ENCODE measurements around the gene TXNRD1. TPM values are rescaled to one million over a fixed set of nuclear protein-coding genes. Genes with fewer than 3 reads are reported as not detected.

Gene TXNRD1
- polyA plus RNA-seq, 1 donor from 2014 or later, result 26.0 TPM

GRCh38 chr12:104372061-104372720 is 156.6 kb downstream of the TXNRD1 start:
- peaks cover 10 to 12% (median 11%) of the 10 kb centered on the region in 3 donors for H3K4me1 Mint-ChIP-seq
- peaks cover 2 to 5% (median 3%) of the 10 kb centered on the region in 3 donors for H3K9me3 Mint-ChIP-seq
- peaks cover 1% of the 10 kb centered on the region for H3K36me3 Mint-ChIP-seq
- H3K4me3 Mint-ChIP-seq, result peak overlapping the region in 2 of 4 donors; percentile 56 to 73
- H3K27me3 Mint-ChIP-seq, result no peaks in the 10 kb centered on the region
- H3K27ac Mint-ChIP-seq, result peak overlapping the region in 1 of 3 donors; percentile 34

- H3K4me1 Mint-ChIP-seq, result peaks cover 10 to 12% (median 11%) of the 10 kb centered on the region in 3 donors
- peak overlapping the region in 1 of 3 donors; percentile 34 for H3K27ac Mint-ChIP-seq
- peaks cover 2 to 5% (median 3%) of the 10 kb centered on the region in 3 donors for H3K9me3 Mint-ChIP-seq
- H3K27me3 Mint-ChIP-seq, result no peaks in the 10 kb centered on the region
- peak overlapping the region in 2 of 4 donors; percentile 12 to 71 for H3K4me3 Mint-ChIP-seq
- peaks cover 1% of the 10 kb centered on the region for H3K36me3 Mint-ChIP-seq
Observed at GRCh38 chr12:104372721-104373335, 157.2 kb downstream of the TXNRD1 start.

- Mint-ChIP-seq H3K4me1 (peaks cover 10 to 12% (median 11%) of the 10 kb centered on the region in 3 donors), H3K27ac (no peak overlapping the region), H3K4me3 (no peak overlapping the region), H3K36me3 (peaks cover 1% of the 10 kb centered on the region), H3K9me3 (peaks cover 2 to 5% (median 3%) of the 10 kb centered on the region in 3 donors), H3K27me3 (no peaks in the 10 kb centered on the region)
Observed at GRCh38 chr12:104374071-104374470, 158.5 kb downstream of the TXNRD1 start.

- H3K36me3 Mint-ChIP-seq, result peaks cover 1% of the 10 kb centered on the region
- H3K9me3 Mint-ChIP-seq, result peaks cover 0 to 3% (median 0%) of the 10 kb centered on the region in 3 donors
- H3K27ac Mint-ChIP-seq, result no peak overlapping the region
- H3K27me3 Mint-ChIP-seq, result no peaks in the 10 kb centered on the region
- H3K4me3 Mint-ChIP-seq, result no peak overlapping the region
- H3K4me1 Mint-ChIP-seq, result peaks cover 10 to 12% (median 11%) of the 10 kb centered on the region in 3 donors
Observed at GRCh38 chr12:104374806-104375205, 159.2 kb downstream of the TXNRD1 start.

GRCh38 chr12:104375775-104376174 is 160.2 kb downstream of the TXNRD1 start:
- H3K4me3 Mint-ChIP-seq, result no peak overlapping the region
- H3K27ac Mint-ChIP-seq, result no peak overlapping the region
- peaks cover 0 to 3% (median 0%) of the 10 kb centered on the region in 3 donors for H3K9me3 Mint-ChIP-seq
- no peaks in the 10 kb centered on the region for H3K36me3 Mint-ChIP-seq
- no peaks in the 10 kb centered on the region for H3K27me3 Mint-ChIP-seq
- peaks cover 10 to 12% (median 11%) of the 10 kb centered on the region in 3 donors for H3K4me1 Mint-ChIP-seq

- H3K27me3 Mint-ChIP-seq, result peaks cover 5% of the 10 kb centered on the region
- H3K4me1 Mint-ChIP-seq, result peaks cover 7 to 11% (median 7%) of the 10 kb centered on the region in 3 donors
- H3K4me3 Mint-ChIP-seq, result no peak overlapping the region
- no peaks in the 10 kb centered on the region for H3K36me3 Mint-ChIP-seq
- no peaks in the 10 kb centered on the region for H3K9me3 Mint-ChIP-seq
- H3K27ac Mint-ChIP-seq, result peak overlapping the region in 1 of 3 donors; percentile 67
Observed at GRCh38 chr12:104376650-104377513, 161.3 kb downstream of the TXNRD1 start.

GRCh38 chr12:104377514-104377812 is 161.9 kb downstream of the TXNRD1 start:
- H3K4me3 Mint-ChIP-seq, result no peak overlapping the region
- peaks cover under 1 to 7% (median 1%) of the 10 kb centered on the region in 3 donors for H3K4me1 Mint-ChIP-seq
- H3K27ac Mint-ChIP-seq, result peak overlapping the region in 1 of 3 donors; percentile 67
- H3K27me3 Mint-ChIP-seq, result peaks cover 5% of the 10 kb centered on the region
- H3K9me3 Mint-ChIP-seq, result no peaks in the 10 kb centered on the region
- no peaks in the 10 kb centered on the region for H3K36me3 Mint-ChIP-seq

- peaks cover 0 to 8% (median 0%) of the 10 kb centered on the region in 3 donors for H3K4me1 Mint-ChIP-seq
- no peak overlapping the region for H3K27ac Mint-ChIP-seq
- H3K4me3 Mint-ChIP-seq, result no peak overlapping the region
- no peaks in the 10 kb centered on the region for H3K36me3 Mint-ChIP-seq
- peaks cover 5% of the 10 kb centered on the region for H3K27me3 Mint-ChIP-seq
- no peaks in the 10 kb centered on the region for H3K9me3 Mint-ChIP-seq
Observed at GRCh38 chr12:104378427-104378826, 162.8 kb downstream of the TXNRD1 start.

GRCh38 chr12:104381341-104381730 is 165.8 kb downstream of the TXNRD1 start:
- Mint-ChIP-seq H3K4me3 (no peak overlapping the region), H3K27ac (peak overlapping the region in 1 of 3 donors; percentile 30), H3K36me3 (no peaks in the 10 kb centered on the region), H3K9me3 (peaks cover 0 to 3% (median 0%) of the 10 kb centered on the region in 3 donors), H3K4me1 (peaks cover 0 to 8% (median 0%) of the 10 kb centered on the region in 3 donors), H3K27me3 (peaks cover 5% of the 10 kb centered on the region)

GRCh38 chr12:104381731-104382480 is 166.3 kb downstream of the TXNRD1 start:
- peak overlapping the region in 1 of 3 donors; percentile 30 for H3K27ac Mint-ChIP-seq
- H3K4me3 Mint-ChIP-seq, result no peak overlapping the region
- peaks cover 0 to 8% (median 0%) of the 10 kb centered on the region in 3 donors for H3K4me1 Mint-ChIP-seq
- no peaks in the 10 kb centered on the region for H3K36me3 Mint-ChIP-seq
- peaks cover 5% of the 10 kb centered on the region for H3K27me3 Mint-ChIP-seq
- H3K9me3 Mint-ChIP-seq, result peaks cover 0 to 3% (median 0%) of the 10 kb centered on the region in 3 donors

- Mint-ChIP-seq H3K27ac (no peak overlapping the region), H3K36me3 (no peaks in the 10 kb centered on the region), H3K4me3 (no peak overlapping the region)
Observed at GRCh38 chr12:104384141-104384880, 168.7 kb downstream of the TXNRD1 start.

GRCh38 chr12:104385510-104385909 is 169.9 kb downstream of the TXNRD1 start:
- H3K27me3 Mint-ChIP-seq, result peaks cover 5% of the 10 kb centered on the region
- H3K36me3 Mint-ChIP-seq, result no peaks in the 10 kb centered on the region
- H3K27ac Mint-ChIP-seq, result no peak overlapping the region
- H3K4me1 Mint-ChIP-seq, result peaks cover 0 to 8% (median 0%) of the 10 kb centered on the region in 3 donors
- no peak overlapping the region for H3K4me3 Mint-ChIP-seq
- H3K9me3 Mint-ChIP-seq, result peaks cover 0 to 3% (median 0%) of the 10 kb centered on the region in 3 donors

More at GRCh38 chr12:104384141-104384880, 168.7 kb downstream of the TXNRD1 start:
- Mint-ChIP-seq H3K27me3 (peaks cover 5% of the 10 kb centered on the region), H3K9me3 (peaks cover 0 to 3% (median 0%) of the 10 kb centered on the region in 3 donors), H3K4me1 (peaks cover 0 to 8% (median 0%) of the 10 kb centered on the region in 3 donors)

- H3K9me3 Mint-ChIP-seq, result peaks cover 0 to 3% (median 0%) of the 10 kb centered on the region in 3 donors
- H3K27ac Mint-ChIP-seq, result no peak overlapping the region
- peaks cover 3% of the 10 kb centered on the region for H3K27me3 Mint-ChIP-seq
- H3K4me1 Mint-ChIP-seq, result peaks cover 0 to 8% (median 0%) of the 10 kb centered on the region in 3 donors
- no peak overlapping the region for H3K4me3 Mint-ChIP-seq
- H3K36me3 Mint-ChIP-seq, result no peaks in the 10 kb centered on the region
Observed at GRCh38 chr12:104386461-104386860, 170.9 kb downstream of the TXNRD1 start.

GRCh38 chr12:104387190-104387589 is 171.6 kb downstream of the TXNRD1 start:
- Mint-ChIP-seq H3K27ac (no peak overlapping the region), H3K4me3 (no peak overlapping the region), H3K4me1 (peaks cover 0 to 1% (median 0%) of the 10 kb centered on the region in 3 donors), H3K27me3 (no peaks in the 10 kb centered on the region), H3K36me3 (no peaks in the 10 kb centered on the region), H3K9me3 (peaks cover 0 to 3% (median 0%) of the 10 kb centered on the region in 3 donors)
